BJ (cell line): ENCODE measurements around the gene FN1. TPM values are rescaled to one million over a fixed set of nuclear protein-coding genes. Genes with fewer than 3 reads are reported as not detected.

Experiments used
- CTCF ChIA-PET: fragments of 350-600 bp; formaldehyde crosslinking; extraction: SDS; loops from one replicate; lab custom pipeline; 2021; ENCODE audit warnings: antibody characterized with exemption, inconsistent platforms; lab: Yijun Ruan, JAX
- POLR2A ChIA-PET: fragments of 300-600 bp; sonication (Branson Sonifier 250); formaldehyde crosslinking; extraction: SDS; loops from one replicate; lab custom pipeline; 2021; ENCODE audit warnings: antibody characterized with exemption; lab: Charles Lee
- DNase-seq: peaks from one replicate; pipeline ENCODE4 v3.0.0-alpha.2; 2011; ENCODE audit warnings: low read depth
- H3K27me3 ChIP-seq: 2 replicates; pipeline ENCODE4 v1.6.0; 2011; ENCODE audit warnings: low read length; ENCODE audit not compliant: control insufficient read depth, insufficient read depth
- H3K36me3 ChIP-seq: 2 replicates; pipeline ENCODE4 v1.5.1; 2011; ENCODE audit warnings: low read length; ENCODE audit not compliant: control insufficient read depth, insufficient read depth
- H3K4me3 ChIP-seq: 2 replicates; pipeline ENCODE4 v1.5.1; 2011; ENCODE audit warnings: low read depth, mild to moderate bottlenecking, control low read depth, low read length
- CTCF ChIP-seq: IDR thresholded peaks from 2 replicates; pipeline ENCODE4 v1.5.1; 2011; ENCODE audit warnings: low read depth, mild to moderate bottlenecking, control low read depth, inconsistent platforms, low read length, moderate library complexity; ENCODE audit not compliant: insufficient read depth
- polyA plus RNA-seq: library from polyadenylated mRNA; depleted of rRNA; stranded (reverse); fragments of >200 nt; gene quantifications from 2 replicates; pipeline ENCODE4 v1.2.3, GENCODE V29; 2011

Gene FN1
- polyA plus RNA-seq, 1 experiment: 5,814 TPM

- H3K27me3 ChIP-seq: no peaks in the 10 kb centered on the region
- POLR2A ChIA-PET: no interaction called here
- peaks cover 21% of the 10 kb centered on the region for H3K36me3 ChIP-seq
- CTCF ChIA-PET: interaction anchor here (1.5 kb wide), 1 partner anchor 9 kb away, joined by 6 read pairs; no protein-coding TSS in a partner anchor
- H3K4me3 ChIP-seq: no peak overlapping the region
- DNase-seq: no peak
- TF ChIP-seq CTCF: no peak
Measured at GRCh38 chr2:215428060-215428910, 7.6 kb downstream of the FN1 start.

DNA sequence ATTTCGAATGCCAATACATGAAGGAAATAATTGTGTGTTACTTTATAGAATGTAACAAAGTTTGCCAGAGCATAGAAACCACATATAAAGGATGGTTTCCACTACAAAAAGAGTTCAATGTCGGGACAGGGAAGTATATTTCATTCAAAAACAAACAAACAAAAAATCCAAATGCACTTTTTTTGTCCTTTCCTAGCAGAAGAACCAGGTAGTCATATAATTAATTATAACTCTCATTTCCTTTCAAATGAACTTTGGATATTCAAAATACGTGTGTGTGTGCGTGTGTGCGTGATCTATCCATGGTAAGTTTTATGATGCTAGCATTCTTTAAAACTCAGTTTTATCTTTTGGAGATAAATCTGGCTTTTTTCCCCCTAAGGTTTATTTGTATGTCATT is 8.3 kb downstream of the FN1 start:
- TF ChIP-seq CTCF: no peak
- no peaks in the 10 kb centered on the region for H3K27me3 ChIP-seq
- CTCF ChIA-PET: interaction anchor here (1.5 kb wide), 1 partner anchor 9 kb away, joined by 6 read pairs; no protein-coding TSS in a partner anchor
- no peak for DNase-seq
- POLR2A ChIA-PET: no interaction called here
- H3K4me3 ChIP-seq: no peak overlapping the region
- H3K36me3 ChIP-seq: peaks cover 22% of the 10 kb centered on the region

DNA sequence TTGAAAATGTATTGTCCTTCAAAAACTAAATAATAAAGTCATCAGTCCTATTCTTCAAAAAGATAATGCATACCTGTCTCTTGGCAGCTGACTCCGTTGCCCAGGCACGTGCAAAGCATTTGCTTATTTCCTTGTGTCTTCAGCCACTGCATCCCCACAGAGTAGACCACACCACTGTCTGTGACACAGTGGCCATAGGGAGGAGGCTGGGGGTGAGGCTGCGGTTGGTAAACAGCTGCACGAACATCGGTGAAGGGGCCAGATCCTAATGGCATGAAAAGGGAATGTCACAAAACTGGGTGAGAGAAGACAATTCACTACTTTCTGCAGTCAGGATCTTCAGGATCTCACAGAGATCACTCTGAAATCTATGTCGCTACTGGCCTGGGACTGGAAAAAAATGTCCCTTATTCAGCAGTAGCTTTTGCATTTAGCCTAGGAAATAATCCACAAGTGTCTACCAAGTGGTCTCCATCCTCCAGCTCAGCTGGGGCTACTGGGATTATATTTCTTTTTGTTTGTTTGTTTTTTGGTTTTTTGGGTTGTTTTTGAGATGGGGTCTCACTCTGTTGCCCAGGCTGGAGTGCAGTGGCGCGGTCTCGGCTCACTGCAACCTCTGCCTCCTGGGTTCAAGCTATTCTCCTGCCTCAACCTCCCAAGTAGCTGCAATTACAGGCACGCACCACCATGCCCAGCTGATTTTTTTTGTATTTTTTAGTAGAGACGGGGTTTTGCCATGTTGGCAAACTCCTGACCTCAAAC is 10.7 kb downstream of the FN1 start:
- H3K4me3 ChIP-seq: no peak overlapping the region
- POLR2A ChIA-PET: interaction anchor here (0.9 kb wide), 1 partner anchor 14 kb away, joined by 3 read pairs; no protein-coding TSS in a partner anchor
- H3K36me3 ChIP-seq: peaks cover 31% of the 10 kb centered on the region
- no peaks in the 10 kb centered on the region for H3K27me3 ChIP-seq
- no peak for DNase-seq
- CTCF ChIA-PET: interaction anchor here (0.8 kb wide), 1 partner anchor 8 kb away, joined by 3 read pairs; no protein-coding TSS in a partner anchor
- TF ChIP-seq CTCF: no peak

GRCh38 chr2:215423928-215424540 is 11.8 kb downstream of the FN1 start:
- H3K27me3 ChIP-seq: no peaks in the 10 kb centered on the region
- H3K4me3 ChIP-seq: no peak overlapping the region
- peaks cover 37% of the 10 kb centered on the region for H3K36me3 ChIP-seq
- DNase-seq: no peak
- TF ChIP-seq CTCF: no peak
- POLR2A ChIA-PET: no interaction called here
- CTCF ChIA-PET: no interaction called here

DNA sequence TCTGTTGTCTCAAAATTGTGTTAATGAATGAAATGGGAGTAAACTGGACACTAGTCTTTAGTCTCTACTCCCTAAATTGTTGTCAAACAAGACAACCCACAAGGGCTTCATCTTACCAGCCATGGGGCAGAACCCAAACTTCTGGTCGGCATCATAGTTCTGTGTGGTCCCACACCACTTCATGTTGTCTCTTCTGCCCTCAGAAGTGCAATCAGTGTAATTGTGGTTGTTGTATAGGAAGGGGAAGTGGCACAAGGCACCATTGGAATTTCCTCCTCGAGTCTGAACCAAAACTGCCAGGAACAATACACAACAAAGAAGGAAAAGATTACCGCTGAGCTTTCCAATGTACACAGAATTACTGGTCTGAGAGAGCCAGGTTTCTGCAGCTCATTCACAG is 12.6 kb downstream of the FN1 start:
- no peak overlapping the region for H3K4me3 ChIP-seq
- no peak for TF ChIP-seq CTCF
- DNase-seq: no peak
- no peaks in the 10 kb centered on the region for H3K27me3 ChIP-seq
- H3K36me3 ChIP-seq: peaks cover 38% of the 10 kb centered on the region
- ChIA-PET POLR2A (no interaction called here), CTCF (no interaction called here)
